ENCODE measurements around the gene SELENOF. TPM values are rescaled to one million over a fixed set of nuclear protein-coding genes. Genes with fewer than 3 reads are reported as not detected.

Gene SELENOF
- total and polyA plus RNA-seq, 2 of the 4 experiments (the other 2 are of a cell fraction), result 60.0 to 153 TPM

GRCh38 chr1:86872086-86872485, 41.8 kb downstream of the SELENOF start:
- POLR2A ChIA-PET (ENCODE audit: unreplicated experiment), result no interaction called here
- no peak overlapping the region for H2BK20ac ChIP-seq (ENCODE audit: low read depth, low read length)
- no peak overlapping the region for H3K9ac ChIP-seq (ENCODE audit: low read depth, low read length)
- no peak overlapping the region for H2AFZ ChIP-seq (replicated peaks; ENCODE audit: low read length, poor library complexity)
- H3K4me3 ChIP-seq (ENCODE audit: insufficient read depth, low read depth, low read length), result no peak overlapping the region
- 88% methylated on average over 6 of the region's 8 CpGs; no CpG with 5 or more reads in 1 of the 2 experiments for WGBS, 2 experiments (ENCODE audit: extremely low coverage in 2 of 2, insufficient read length in 1 of 2)
- H3K56ac ChIP-seq (ENCODE audit: extremely low read depth, insufficient read depth, low read length), result no peak overlapping the region
- H2AK5ac ChIP-seq (ENCODE audit: low read depth, low read length), result no peak overlapping the region
- peaks cover 0 to 13% of the 10 kb centered on the region in 2 experiments; a peak in 3 of 4 replicates for H3K79me1 ChIP-seq (ENCODE audit: low read depth in 1 of 2, low read length in 2 of 2)
- no peak overlapping the region for H4K5ac ChIP-seq (ENCODE audit: low read depth, low read length)
- H3K27me3 ChIP-seq (ENCODE audit: control insufficient read depth, insufficient read depth, low read length), result no peaks in the 10 kb centered on the region
- no peak overlapping the region for H3K4ac ChIP-seq (ENCODE audit: low read depth, low read length)
- dilution Hi-C loops (cut with HindIII; ENCODE audit: low sequenced_read_pairs, unreplicated experiment) (no loop called here), in situ Hi-C loops (cut with MboI; ENCODE audit: low sequenced_read_pairs) (no loop called here), intact Hi-C loops (cut with micrococcal nuclease) (no loop called here)
- ATAC-seq (ENCODE audit: low read depth) (no peak), DNase-seq (peak; percentile 60)
- H3K9me3 ChIP-seq (ENCODE audit: control insufficient read depth, insufficient read depth, low read length), result no peaks in the 10 kb centered on the region
- no peaks in the 10 kb centered on the region for H4K20me1 ChIP-seq (ENCODE audit: insufficient read depth, low read length)
- peaks cover 2% of the 10 kb centered on the region; the same call in 1 of the 2 replicates for H3K36me3 ChIP-seq (ENCODE audit: control insufficient read depth, insufficient read depth, low read length)
- H3K27ac ChIP-seq (ENCODE audit: insufficient read depth, low read length), result no peak overlapping the region
- H3K9me1 ChIP-seq (ENCODE audit: insufficient read depth, low read length), result peaks cover 3% of the 10 kb centered on the region; the same call in 1 of the 2 replicates
- H2AK9ac ChIP-seq (replicated peaks; ENCODE audit: low read depth, low read length, poor library complexity), result no peak overlapping the region
- H3K23ac ChIP-seq (ENCODE audit: low read depth, low read length), result no peak overlapping the region
- TF ChIP-seq RFX5 (IDR thresholded peaks at IDR 0.05; ENCODE audit: low read depth, low read length), result no peak
- no peak for TF ChIP-seq MAFK (IDR thresholded peaks at IDR 0.05; ENCODE audit: low read depth, low read length)
- TF ChIP-seq FOS (IDR thresholded peaks at IDR 0.05; ENCODE audit: low read depth, low read length), result no peak
- no peak for TF ChIP-seq ELK1 (IDR thresholded peaks at IDR 0.05; ENCODE audit: borderline replicate concordance, low read depth, low read length)
- TF ChIP-seq, protein P1, sequence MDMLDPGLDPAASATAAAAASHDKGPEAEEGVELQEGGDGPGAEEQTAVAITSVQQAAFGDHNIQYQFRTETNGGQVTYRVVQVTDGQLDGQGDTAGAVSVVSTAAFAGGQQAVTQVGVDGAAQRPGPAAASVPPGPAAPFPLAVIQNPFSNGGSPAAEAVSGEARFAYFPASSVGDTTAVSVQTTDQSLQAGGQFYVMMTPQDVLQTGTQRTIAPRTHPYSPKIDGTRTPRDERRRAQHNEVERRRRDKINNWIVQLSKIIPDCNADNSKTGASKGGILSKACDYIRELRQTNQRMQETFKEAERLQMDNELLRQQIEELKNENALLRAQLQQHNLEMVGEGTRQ (IDR thresholded peaks at IDR 0.05; ENCODE audit: low read depth, low read length), result no peak
- no peak for TF ChIP-seq MXI1 (IDR thresholded peaks at IDR 0.05; ENCODE audit: borderline replicate concordance, low read depth, low read length)
- no peak for TF ChIP-seq CHD1 (IDR thresholded peaks at IDR 0.05; ENCODE audit: low read depth, low read length)
- TF ChIP-seq RCOR1 (IDR thresholded peaks at IDR 0.05; ENCODE audit: insufficient replicate concordance, low read length), result no peak
- TF ChIP-seq RAD21 (IDR thresholded peaks at IDR 0.05; ENCODE audit: low read length), result no peak
- TF ChIP-seq BHLHE40 (IDR thresholded peaks at IDR 0.05; ENCODE audit: low read depth, low read length), result no peak
- no peak for TF ChIP-seq MAZ (IDR thresholded peaks at IDR 0.05; ENCODE audit: borderline replicate concordance, low read depth, low read length)
- no peak for TF ChIP-seq NFE2L2 (IDR thresholded peaks at IDR 0.05; ENCODE audit: low read depth, low read length)
- no peak for TF ChIP-seq CEBPB (IDR thresholded peaks at IDR 0.05; ENCODE audit: low read depth, low read length)
- TF ChIP-seq SMC3 (IDR thresholded peaks at IDR 0.05; ENCODE audit: low read depth, low read length), result no peak
- no peak for TF ChIP-seq POLR2A (IDR thresholded peaks at IDR 0.05; ENCODE audit: low read depth, low read length)
- TF ChIP-seq, protein P2, sequence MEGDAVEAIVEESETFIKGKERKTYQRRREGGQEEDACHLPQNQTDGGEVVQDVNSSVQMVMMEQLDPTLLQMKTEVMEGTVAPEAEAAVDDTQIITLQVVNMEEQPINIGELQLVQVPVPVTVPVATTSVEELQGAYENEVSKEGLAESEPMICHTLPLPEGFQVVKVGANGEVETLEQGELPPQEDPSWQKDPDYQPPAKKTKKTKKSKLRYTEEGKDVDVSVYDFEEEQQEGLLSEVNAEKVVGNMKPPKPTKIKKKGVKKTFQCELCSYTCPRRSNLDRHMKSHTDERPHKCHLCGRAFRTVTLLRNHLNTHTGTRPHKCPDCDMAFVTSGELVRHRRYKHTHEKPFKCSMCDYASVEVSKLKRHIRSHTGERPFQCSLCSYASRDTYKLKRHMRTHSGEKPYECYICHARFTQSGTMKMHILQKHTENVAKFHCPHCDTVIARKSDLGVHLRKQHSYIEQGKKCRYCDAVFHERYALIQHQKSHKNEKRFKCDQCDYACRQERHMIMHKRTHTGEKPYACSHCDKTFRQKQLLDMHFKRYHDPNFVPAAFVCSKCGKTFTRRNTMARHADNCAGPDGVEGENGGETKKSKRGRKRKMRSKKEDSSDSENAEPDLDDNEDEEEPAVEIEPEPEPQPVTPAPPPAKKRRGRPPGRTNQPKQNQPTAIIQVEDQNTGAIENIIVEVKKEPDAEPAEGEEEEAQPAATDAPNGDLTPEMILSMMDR (conservative IDR thresholded peaks at IDR 0.05; ENCODE audit: low read depth, low read length), result no peak
- no peak overlapping the region for H2BK15ac ChIP-seq (ENCODE audit: low read depth, low read length)
- H3K4me2 ChIP-seq (ENCODE audit: low read depth, low read length), result no peak overlapping the region
- H4K8ac ChIP-seq (ENCODE audit: low read depth in 2 of 2, low read length in 2 of 2), result no peak overlapping the region
- H3K18ac ChIP-seq (ENCODE audit: low read depth, low read length), result no peak overlapping the region
- no peak overlapping the region for H2BK120ac ChIP-seq (ENCODE audit: low read depth, low read length)
- no peak overlapping the region for H3K14ac ChIP-seq (replicated peaks; ENCODE audit: low read depth, low read length)
- no peak overlapping the region for H4K91ac ChIP-seq (ENCODE audit: insufficient read depth, low read depth, low read length)
- H3K4me1 ChIP-seq (ENCODE audit: control insufficient read depth, insufficient read depth, low read length), result peaks cover 3% of the 10 kb centered on the region
- BruUV-seq (replicated peaks), result no TSS peak
- CTCF ChIA-PET, result no interaction called here
- H2BK5ac ChIP-seq (ENCODE audit: low read depth, low read length, poor library complexity, severe bottlenecking), result no peak overlapping the region

All from IMR-90 (cell line).